Neural cell (in vitro differentiated cells): ENCODE data around the gene FXN.

ENCODE experiments used
- CTCF ChIP-seq: fragments of 450-650 bp; IDR thresholded peaks from 2 replicates; pipeline ENCODE4 v1.5.1; 2014; ENCODE audit warnings: antibody characterized with exemption, mild to moderate bottlenecking, moderate library complexity; ENCODE audit not compliant: poor library complexity, severe bottlenecking
- EP300 ChIP-seq: fragments of 450-650 bp; conservative IDR thresholded peaks from 2 replicates; pipeline ENCODE4 v1.6.1; 2014; ENCODE audit warnings: antibody characterized with exemption, mild to moderate bottlenecking, moderate library complexity; ENCODE audit not compliant: poor library complexity, severe bottlenecking
- EZH2 ChIP-seq: fragments of 200-600, 300-800 bp; shearing (Covaris generic), sonication (generic); IDR thresholded peaks from 2 replicates; pipeline ENCODE4 v1.6.1; 2014; ENCODE audit warnings: antibody characterized with exemption, low read length, borderline replicate concordance, mild to moderate bottlenecking; ENCODE audit not compliant: insufficient read depth, poor library complexity, severe bottlenecking
- MXI1 ChIP-seq: fragments of 450-650 bp; conservative IDR thresholded peaks from 2 replicates; pipeline ENCODE4 v1.6.1; 2014; ENCODE audit warnings: antibody characterized with exemption, mild to moderate bottlenecking; ENCODE audit not compliant: poor library complexity, severe bottlenecking
- POLR2AphosphoS5 ChIP-seq: IDR thresholded peaks from 2 replicates; pipeline ENCODE4 v1.6.1; 2012
- RAD21 ChIP-seq: fragments of 450-650 bp; conservative IDR thresholded peaks from 2 replicates; pipeline ENCODE4 v1.6.1; 2014; ENCODE audit warnings: antibody characterized with exemption, mild to moderate bottlenecking, moderate library complexity
- REST ChIP-seq: IDR thresholded peaks from 2 replicates; pipeline ENCODE4 v1.6.1; 2012; ENCODE audit warnings: borderline replicate concordance
- SMC3 ChIP-seq: fragments of 450-650 bp; conservative IDR thresholded peaks from 2 replicates; pipeline ENCODE4 v1.6.1; 2014; ENCODE audit warnings: antibody characterized with exemption, mild to moderate bottlenecking, moderate library complexity; ENCODE audit not compliant: poor library complexity

- TF ChIP-seq POLR2AphosphoS5 (no peak), CTCF (no peak), REST (no peak), MXI1 (no peak), EZH2 (no peak), SMC3 (no peak), RAD21 (no peak), EP300 (no peak)
Measured at GRCh38 chr9:69063839-69064238, 28.3 kb downstream of the FXN start.
